Right atrium auricular region (tissue), 2 donors: ENCODE data around the gene GALNT16. TPM values are rescaled to one million over a fixed set of nuclear protein-coding genes. Genes with fewer than 3 reads are reported as not detected.

Experiments
- DNase-seq: peaks from one replicate; pipeline ENCODE4 v3.0.0-alpha.2; 2019; ENCODE audit warnings: low spot score
- H3K27ac ChIP-seq, 2 donors: fragments of 200-600 bp; sonication (generic); 1 replicate in 1 of 2; 2 replicates in 1 of 2; pipeline ENCODE4 v1.5.1; 2016 to 2019
- H3K27me3 ChIP-seq, 2 donors: fragments of 200-600 bp; sonication (generic); one replicate each; pipeline versions ENCODE4 v1.5.1 to v1.6.0; 2017 to 2019
- H3K36me3 ChIP-seq: fragments of 200-600 bp; sonication (generic); one replicate; pipeline ENCODE4 v1.5.1; 2016
- H3K4me1 ChIP-seq, 2 donors: fragments of 200-600 bp; sonication (generic); one replicate each; pipeline versions ENCODE4 v1.5.1 to v1.6.0; 2017 to 2019
- H3K4me3 ChIP-seq, 2 donors: fragments of 200-600 bp; sonication (generic); 1 replicate in 1 of 2; 2 replicates in 1 of 2; pipeline ENCODE4 v1.5.1; 2017 to 2019; ENCODE audit warnings: mild to moderate bottlenecking in 1 of 2, moderate library complexity in 1 of 2
- H3K9me3 ChIP-seq, 2 donors: fragments of 200-600 bp; sonication (generic); one replicate each; pipeline ENCODE4 v1.5.1; 2019
- CTCF ChIP-seq, 2 donors: fragments of 200-600 bp; sonication (generic); IDR thresholded peaks; one replicate each; pipeline ENCODE4 v1.5.1; 2019; ENCODE audit warnings: antibody characterized with exemption in 2 of 2
- total RNA-seq, 2 donors: library from RNA; depleted of rRNA; stranded (reverse); fragments of >200 nt; gene quantifications; one replicate each; pipeline ENCODE4 v1.1.0, GENCODE V29; 2016

The GALNT16 gene
- total RNA-seq, 2 donors from 2014 or later, result 17.9 to 56.8 TPM

GRCh38 chr14:69291396-69291795 lies 31.4 kb downstream of the GALNT16 start:
- Histone ChIP-seq H3K4me3 (no peak overlapping the region), H3K9me3 (no peaks in the 10 kb centered on the region), H3K36me3 (no peaks in the 10 kb centered on the region), H3K27ac (peak overlapping the region in 1 of 2 donors; percentile 27), H3K27me3 (no peaks in the 10 kb centered on the region), H3K4me1 (peaks cover 0 to 47% of the 10 kb centered on the region in 2 donors)
- no peak for TF ChIP-seq CTCF (IDR thresholded peaks at IDR 0.05)
- peak; percentile 11 for DNase-seq

GRCh38 chr14:69291891-69292561 lies 32.1 kb downstream of the GALNT16 start:
- no peak for DNase-seq
- Histone ChIP-seq H3K9me3 (no peaks in the 10 kb centered on the region), H3K27ac (peak overlapping the region in 1 of 2 donors; percentile 27), H3K27me3 (no peaks in the 10 kb centered on the region), H3K4me3 (no peak overlapping the region), H3K36me3 (no peaks in the 10 kb centered on the region), H3K4me1 (peaks cover 0 to 43% of the 10 kb centered on the region in 2 donors)
- no peak for TF ChIP-seq CTCF (IDR thresholded peaks at IDR 0.05)

- peak overlapping the region; percentile 1 to 42 for H3K27ac ChIP-seq
These were observed 38.4 kb downstream of the GALNT16 start for GRCh38 chr14:69298131-69299071.

GRCh38 chr14:69299286-69300035 lies 39.5 kb downstream of the GALNT16 start:
- no peaks in the 10 kb centered on the region for H3K27me3 ChIP-seq
- H3K4me1 ChIP-seq, result peaks cover 0 to 22% of the 10 kb centered on the region in 2 donors
- no peak overlapping the region for H3K4me3 ChIP-seq
- no peaks in the 10 kb centered on the region for H3K36me3 ChIP-seq
- DNase-seq, result no peak
- no peak for TF ChIP-seq CTCF (IDR thresholded peaks at IDR 0.05)
- H3K27ac ChIP-seq, result no peak overlapping the region
- H3K9me3 ChIP-seq, result no peaks in the 10 kb centered on the region

More at GRCh38 chr14:69298131-69299071, 38.4 kb downstream of the GALNT16 start:
- no peak for TF ChIP-seq CTCF (IDR thresholded peaks at IDR 0.05)
- H3K27me3 ChIP-seq, result no peaks in the 10 kb centered on the region
- no peak for DNase-seq
- no peaks in the 10 kb centered on the region for H3K36me3 ChIP-seq
- no peaks in the 10 kb centered on the region for H3K9me3 ChIP-seq
- peaks cover 0 to 22% of the 10 kb centered on the region in 2 donors for H3K4me1 ChIP-seq
- H3K4me3 ChIP-seq, result no peak overlapping the region

- Histone ChIP-seq H3K4me3 (no peak overlapping the region), H3K36me3 (no peaks in the 10 kb centered on the region), H3K9me3 (no peaks in the 10 kb centered on the region), H3K27me3 (no peaks in the 10 kb centered on the region), H3K27ac (no peak overlapping the region), H3K4me1 (peaks cover 0 to 22% of the 10 kb centered on the region in 2 donors)
- DNase-seq, result no peak
- TF ChIP-seq CTCF (IDR thresholded peaks at IDR 0.05), result no peak
These were observed 40.8 kb downstream of the GALNT16 start for GRCh38 chr14:69300601-69301221.
